ENCODE results near the gene PWWP2B. TPM values are rescaled to one million over a fixed set of nuclear protein-coding genes. Genes with fewer than 3 reads are reported as not detected.

The PWWP2B gene
- total and polyA plus RNA-seq, 2 of the 4 experiments (the other 2 are of a cell fraction) = 1.7 to 2.2 TPM

- Histone ChIP-seq H3K9me3 (ENCODE audit: control insufficient read depth, insufficient read depth, low read length) (no peaks in the 10 kb centered on the region), H4K8ac (ENCODE audit: low read depth in 2 of 2, low read length in 2 of 2) (no peak overlapping the region), H3K23ac (ENCODE audit: low read depth, low read length) (no peak overlapping the region), H3K56ac (ENCODE audit: extremely low read depth, insufficient read depth, low read length) (no peak overlapping the region), H3K4me2 (ENCODE audit: low read depth, low read length) (no peak overlapping the region), H3K14ac (replicated peaks; ENCODE audit: low read depth, low read length) (no peak overlapping the region), H2BK5ac (ENCODE audit: low read depth, low read length, poor library complexity, severe bottlenecking) (no peak overlapping the region), H2BK15ac (ENCODE audit: low read depth, low read length) (no peak overlapping the region), H3K79me1 (ENCODE audit: low read depth in 1 of 2, low read length in 2 of 2) (no peaks in the 10 kb centered on the region), H4K91ac (ENCODE audit: insufficient read depth, low read depth, low read length) (no peak overlapping the region), H2AFZ (replicated peaks; ENCODE audit: low read length, poor library complexity) (no peak overlapping the region), H2AK5ac (ENCODE audit: low read depth, low read length) (no peak overlapping the region), H3K36me3 (ENCODE audit: control insufficient read depth, insufficient read depth, low read length) (peaks cover 2% of the 10 kb centered on the region; the same call in 1 of the 2 replicates), H2BK120ac (ENCODE audit: low read depth, low read length) (no peak overlapping the region), H2AK9ac (replicated peaks; ENCODE audit: low read depth, low read length, poor library complexity) (no peak overlapping the region), H3K4ac (ENCODE audit: low read depth, low read length) (no peak overlapping the region), H4K20me1 (ENCODE audit: insufficient read depth, low read length) (no peaks in the 10 kb centered on the region; the same call in 1 of the 2 replicates), H3K27me3 (ENCODE audit: control insufficient read depth, insufficient read depth, low read length) (no peaks in the 10 kb centered on the region), H3K18ac (ENCODE audit: low read depth, low read length) (no peak overlapping the region), H4K5ac (ENCODE audit: low read depth, low read length) (no peak overlapping the region), H3K9ac (ENCODE audit: low read depth, low read length) (no peak overlapping the region), H2BK20ac (ENCODE audit: low read depth, low read length) (no peak overlapping the region), H3K4me1 (ENCODE audit: control insufficient read depth, insufficient read depth, low read length) (no peaks in the 10 kb centered on the region), H3K4me3 (ENCODE audit: insufficient read depth, low read depth, low read length) (no peak overlapping the region), H3K9me1 (ENCODE audit: insufficient read depth, low read length) (no peaks in the 10 kb centered on the region), H3K27ac (ENCODE audit: insufficient read depth, low read length) (no peak overlapping the region)
- ChIA-PET CTCF (no interaction called here), POLR2A (ENCODE audit: unreplicated experiment) (no interaction called here)
- dilution Hi-C loops (cut with HindIII; ENCODE audit: low sequenced_read_pairs, unreplicated experiment) (no loop called here), intact Hi-C loops (cut with micrococcal nuclease) (no loop called here), in situ Hi-C loops (cut with MboI; ENCODE audit: low sequenced_read_pairs) (no loop called here)
- ATAC-seq (ENCODE audit: low read depth) (no peak), DNase-seq (no peak)
- BruUV-seq (replicated peaks) = no TSS peak
- TF ChIP-seq POLR2A (IDR thresholded peaks at IDR 0.05; ENCODE audit: low read depth, low read length) = no peak
- WGBS, 2 experiments (ENCODE audit: extremely low coverage in 2 of 2, insufficient read length in 1 of 2) = 83% methylated on average over 2 of the region's 13 CpGs; no CpG with 5 or more reads in 1 of the 2 experiments
These were observed 41.2 kb upstream of the PWWP2B start for GRCh38 chr10:132355754-132356153.

Measured in IMR-90 (cell line).